ENCODE results near the gene ULK4.

The ULK4 gene

GRCh38 chr3:41357271-41357670, 604.6 kb downstream of the ULK4 start:
- Histone ChIP-seq H3K36me3 (replicated peaks) (no peaks in the 10 kb centered on the region), H3K4me3 (ENCODE audit: low read depth, low read length) (no peak overlapping the region), H3K27ac (no peak overlapping the region), H3K27me3 (replicated peaks) (no peaks in the 10 kb centered on the region)
- no peak for TF ChIP-seq CTCF (IDR thresholded peaks at IDR 0.05; ENCODE audit: low read depth, low read length, missing control alignments)
- in situ Hi-C loops (cut with HindIII; ENCODE audit: low pct_ligation_motif_present, low sequenced_read_pairs): no loop called here
- DNase-seq: no peak

GRCh38 chr3:41356775-41357174, 605.1 kb downstream of the ULK4 start:
- DNase-seq: no peak
- Histone ChIP-seq H3K27me3 (replicated peaks) (no peaks in the 10 kb centered on the region), H3K27ac (no peak overlapping the region), H3K36me3 (replicated peaks) (no peaks in the 10 kb centered on the region), H3K4me3 (ENCODE audit: low read depth, low read length) (no peak overlapping the region)
- no peak for TF ChIP-seq CTCF (IDR thresholded peaks at IDR 0.05; ENCODE audit: low read depth, low read length, missing control alignments)
- in situ Hi-C loops (cut with HindIII; ENCODE audit: low pct_ligation_motif_present, low sequenced_read_pairs): no loop called here

DNA sequence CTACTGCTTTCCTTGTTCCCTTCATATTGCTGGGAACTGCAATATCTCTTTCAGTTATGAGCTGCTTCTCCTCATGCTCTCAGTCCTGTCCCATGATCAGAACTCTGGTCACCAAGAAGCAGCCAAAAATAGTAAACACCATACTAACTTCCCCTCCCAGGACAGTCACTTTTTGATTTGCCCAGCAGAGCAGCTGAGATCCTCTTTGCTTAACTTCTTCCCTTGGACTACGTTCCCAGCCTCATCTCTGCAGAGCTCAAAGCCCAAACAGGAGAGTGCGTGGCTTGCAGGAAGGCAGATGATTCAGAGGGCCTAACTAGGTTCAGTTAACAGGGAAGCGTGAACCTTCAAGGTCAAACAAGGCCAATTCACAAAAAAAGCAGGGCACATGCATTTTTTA, 609.4 kb downstream of the ULK4 start:
- H3K27me3 ChIP-seq (replicated peaks): no peaks in the 10 kb centered on the region
- no peak for TF ChIP-seq CTCF (IDR thresholded peaks at IDR 0.05; ENCODE audit: low read depth, low read length, missing control alignments)
- no peaks in the 10 kb centered on the region for H3K36me3 ChIP-seq (replicated peaks)
- no peak overlapping the region for H3K4me3 ChIP-seq (ENCODE audit: low read depth, low read length)
- no peak for DNase-seq
- in situ Hi-C loops (cut with HindIII; ENCODE audit: low pct_ligation_motif_present, low sequenced_read_pairs): no loop called here
- H3K27ac ChIP-seq: no peak overlapping the region

- Histone ChIP-seq H3K27me3 (replicated peaks) (no peaks in the 10 kb centered on the region), H3K27ac (no peak overlapping the region), H3K36me3 (replicated peaks) (no peaks in the 10 kb centered on the region), H3K4me3 (ENCODE audit: low read depth, low read length) (no peak overlapping the region)
- in situ Hi-C loops (cut with HindIII; ENCODE audit: low pct_ligation_motif_present, low sequenced_read_pairs): no loop called here
- DNase-seq: peak; percentile 26
- TF ChIP-seq CTCF (IDR thresholded peaks at IDR 0.05; ENCODE audit: low read depth, low read length, missing control alignments): no peak
These were observed 611.5 kb downstream of the ULK4 start for GRCh38 chr3:41350441-41350840.

- no peak overlapping the region for H3K4me3 ChIP-seq (ENCODE audit: low read depth, low read length)
- H3K36me3 ChIP-seq (replicated peaks): no peaks in the 10 kb centered on the region
- TF ChIP-seq CTCF (IDR thresholded peaks at IDR 0.05; ENCODE audit: low read depth, low read length, missing control alignments): no peak
- no peak for DNase-seq
- no peak overlapping the region for H3K27ac ChIP-seq
- H3K27me3 ChIP-seq (replicated peaks): no peaks in the 10 kb centered on the region
- in situ Hi-C loops (cut with HindIII; ENCODE audit: low pct_ligation_motif_present, low sequenced_read_pairs): no loop called here
These were observed 613.5 kb downstream of the ULK4 start for GRCh38 chr3:41348401-41348800.

GRCh38 chr3:41346698-41347270, 615.1 kb downstream of the ULK4 start:
- DNase-seq: no peak
- no peaks in the 10 kb centered on the region for H3K27me3 ChIP-seq (replicated peaks)
- no peaks in the 10 kb centered on the region for H3K36me3 ChIP-seq (replicated peaks)
- in situ Hi-C loops (cut with HindIII; ENCODE audit: low pct_ligation_motif_present, low sequenced_read_pairs): no loop called here
- H3K27ac ChIP-seq: no peak overlapping the region
- TF ChIP-seq CTCF (IDR thresholded peaks at IDR 0.05; ENCODE audit: low read depth, low read length, missing control alignments): no peak
- H3K4me3 ChIP-seq (ENCODE audit: low read depth, low read length): no peak overlapping the region

All from brain microvascular endothelial cell (primary cell).